ENCODE measurements around the gene HNRNPA2B1. TPM values are rescaled to one million over a fixed set of nuclear protein-coding genes. Genes with fewer than 3 reads are reported as not detected.
A peak's percentile ranks its signal among the peaks of the same experiment; 100 is the strongest.

Gene HNRNPA2B1
- total RNA-seq, 1 experiment from 2014 or later, result 1,137 TPM

GRCh38 chr7:26191233-26191973 lies 9.1 kb downstream of the HNRNPA2B1 start:
- Histone ChIP-seq H2BK20ac (ENCODE audit: low read depth, low read length, poor library complexity, severe bottlenecking) (no peak overlapping the region), H4K5ac (ENCODE audit: insufficient read length, low read depth, low read length) (no peak overlapping the region), H2AFZ (ENCODE audit: low read length) (no peak overlapping the region), H2BK5ac (ENCODE audit: insufficient read length, low read length) (no peak overlapping the region), H3K4ac (ENCODE audit: low read depth, low read length) (no peak overlapping the region), H2BK12ac (ENCODE audit: insufficient read length, low read depth, low read length) (no peak overlapping the region), H2AK5ac (ENCODE audit: insufficient read length, low read length) (no peak overlapping the region), H3K79me1 (ENCODE audit: insufficient read depth, low read depth, low read length, poor library complexity, severe bottlenecking) (peaks cover 3% of the 10 kb centered on the region), H3K27ac (ENCODE audit: insufficient read length, low read depth, low read length) (no peak overlapping the region), H3T11ph (ENCODE audit: low read length) (no peak overlapping the region), H2BK15ac (ENCODE audit: low read depth, low read length) (no peak overlapping the region), H3K4me2 (ENCODE audit: insufficient read depth, insufficient read length, low read length) (no peak overlapping the region), H3K18ac (ENCODE audit: insufficient read length, low read depth, low read length) (no peak overlapping the region), H4K20me1 (ENCODE audit: control insufficient read depth, insufficient read depth, insufficient read length) (no peaks in the 10 kb centered on the region), H3K9ac (ENCODE audit: extremely low read depth, insufficient read length, low read length) (no peak overlapping the region), H3K27me3 (ENCODE audit: insufficient read depth, low read length) (no peaks in the 10 kb centered on the region), H3K79me2 (ENCODE audit: insufficient read depth, low read length) (peaks cover 12% of the 10 kb centered on the region), H3K23me2 (ENCODE audit: insufficient read length, low read depth, low read length, poor library complexity, severe bottlenecking) (no peaks in the 10 kb centered on the region), H3K23ac (ENCODE audit: insufficient read length, low read depth, low read length) (no peak overlapping the region), H3K56ac (ENCODE audit: insufficient read length, low read depth, low read length) (no peak overlapping the region), H2BK120ac (ENCODE audit: low read depth, low read length, poor library complexity, severe bottlenecking) (no peak overlapping the region), H4K91ac (ENCODE audit: insufficient read length, low read depth, low read length) (no peak overlapping the region), H4K8ac (replicated peaks; ENCODE audit: insufficient read length, low read depth, low read length) (no peak overlapping the region), H3K9me3 (ENCODE audit: control insufficient read depth, low read depth, low read length) (no peaks in the 10 kb centered on the region), H3K14ac (ENCODE audit: insufficient read depth, low read length) (no peak overlapping the region), H3K4me1 (ENCODE audit: insufficient read depth, low read length) (no peaks in the 10 kb centered on the region)
- no peaks in the 10 kb centered on the region; the same call in 1 of the 2 replicates for H3K27me3 Mint-ChIP-seq (ENCODE audit: low read depth)
- H3K27ac Mint-ChIP-seq, result peak overlapping the region in 2 of 3 experiments; percentile 79 to 92; a peak in 2 of 7 replicates
- 100% methylated on average over 1 of the region's 7 CpGs for WGBS (ENCODE audit: extremely low coverage, insufficient read length, low lambda C conversion rate)
- no peak for DNase-seq
- H3K4me1 Mint-ChIP-seq, result peaks cover 31 to 47% of the 10 kb centered on the region in 2 experiments
- TF ChIP-seq CTCF (conservative IDR thresholded peaks at IDR 0.05), result no peak
- no peak overlapping the region; a peak in 1 of 5 replicates for H3K4me3 Mint-ChIP-seq
- H3K36me3 Mint-ChIP-seq (ENCODE audit: insufficient read depth in 1 of 3, low read depth in 3 of 3), result peaks cover 65 to 90% (median 74%) of the 10 kb centered on the region in 3 experiments
- 0 out of 5 replicates have a peak, but pooled peaks cover 0 to 2% of the 10 kb centered on the region in 2 experiments for H3K9me3 Mint-ChIP-seq
